ENCODE results near the gene COMMD9. TPM values are rescaled to one million over a fixed set of nuclear protein-coding genes. Genes with fewer than 3 reads are reported as not detected.

Gene COMMD9
- total and polyA plus RNA-seq, 2 experiments from 2014 or later: 22.4 to 44.1 TPM

DNA sequence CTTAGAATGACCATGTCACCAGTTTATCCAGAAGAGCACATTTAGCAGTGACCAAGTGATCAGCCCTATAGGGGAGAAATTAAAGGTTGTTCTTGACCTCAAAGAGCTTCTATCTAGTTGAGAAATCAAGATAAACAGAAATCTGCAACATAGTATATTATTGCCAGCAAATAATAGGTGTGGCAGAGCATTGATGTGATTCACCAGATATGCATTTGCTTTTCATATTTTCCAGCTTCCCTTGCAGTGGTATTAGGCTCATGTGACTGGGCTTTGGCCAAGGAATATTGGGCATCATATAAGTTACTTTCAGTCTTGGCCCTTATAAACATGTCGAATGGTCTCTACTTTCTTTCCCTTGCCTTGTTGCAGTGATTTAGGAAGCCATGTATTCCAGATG lies 34.5 kb downstream of the COMMD9 start:
- TF ChIP-seq NANOG (IDR thresholded peaks at IDR 0.05; ENCODE audit: borderline replicate concordance) (no peak), EZH2phosphoT487 (IDR thresholded peaks at IDR 0.05; ENCODE audit: unreplicated experiment) (no peak), ZNF114 (CRISPR knock-in tag; IDR thresholded peaks at IDR 0.05) (no peak), CREB1 (CRISPR knock-in tag; IDR thresholded peaks at IDR 0.05; ENCODE audit: low read depth) (no peak), JUNB (IDR thresholded peaks at IDR 0.05; ENCODE audit: unreplicated experiment) (no peak), EZH2 (IDR thresholded peaks at IDR 0.05; ENCODE audit: low read depth, unreplicated experiment) (no peak), POLR2AphosphoS5 (IDR thresholded peaks at IDR 0.05; ENCODE audit: low read depth) (no peak), ZNF331 (CRISPR knock-in tag; IDR thresholded peaks at IDR 0.05; ENCODE audit: low read depth) (no peak), STAT1 (IDR thresholded peaks at IDR 0.05; ENCODE audit: unreplicated experiment) (no peak)
- TF ChIP-seq, protein P1, sequence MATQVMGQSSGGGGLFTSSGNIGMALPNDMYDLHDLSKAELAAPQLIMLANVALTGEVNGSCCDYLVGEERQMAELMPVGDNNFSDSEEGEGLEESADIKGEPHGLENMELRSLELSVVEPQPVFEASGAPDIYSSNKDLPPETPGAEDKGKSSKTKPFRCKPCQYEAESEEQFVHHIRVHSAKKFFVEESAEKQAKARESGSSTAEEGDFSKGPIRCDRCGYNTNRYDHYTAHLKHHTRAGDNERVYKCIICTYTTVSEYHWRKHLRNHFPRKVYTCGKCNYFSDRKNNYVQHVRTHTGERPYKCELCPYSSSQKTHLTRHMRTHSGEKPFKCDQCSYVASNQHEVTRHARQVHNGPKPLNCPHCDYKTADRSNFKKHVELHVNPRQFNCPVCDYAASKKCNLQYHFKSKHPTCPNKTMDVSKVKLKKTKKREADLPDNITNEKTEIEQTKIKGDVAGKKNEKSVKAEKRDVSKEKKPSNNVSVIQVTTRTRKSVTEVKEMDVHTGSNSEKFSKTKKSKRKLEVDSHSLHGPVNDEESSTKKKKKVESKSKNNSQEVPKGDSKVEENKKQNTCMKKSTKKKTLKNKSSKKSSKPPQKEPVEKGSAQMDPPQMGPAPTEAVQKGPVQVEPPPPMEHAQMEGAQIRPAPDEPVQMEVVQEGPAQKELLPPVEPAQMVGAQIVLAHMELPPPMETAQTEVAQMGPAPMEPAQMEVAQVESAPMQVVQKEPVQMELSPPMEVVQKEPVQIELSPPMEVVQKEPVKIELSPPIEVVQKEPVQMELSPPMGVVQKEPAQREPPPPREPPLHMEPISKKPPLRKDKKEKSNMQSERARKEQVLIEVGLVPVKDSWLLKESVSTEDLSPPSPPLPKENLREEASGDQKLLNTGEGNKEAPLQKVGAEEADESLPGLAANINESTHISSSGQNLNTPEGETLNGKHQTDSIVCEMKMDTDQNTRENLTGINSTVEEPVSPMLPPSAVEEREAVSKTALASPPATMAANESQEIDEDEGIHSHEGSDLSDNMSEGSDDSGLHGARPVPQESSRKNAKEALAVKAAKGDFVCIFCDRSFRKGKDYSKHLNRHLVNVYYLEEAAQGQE (IDR thresholded peaks at IDR 0.05; ENCODE audit: unreplicated experiment): no peak
- TF ChIP-seq, protein P2, sequence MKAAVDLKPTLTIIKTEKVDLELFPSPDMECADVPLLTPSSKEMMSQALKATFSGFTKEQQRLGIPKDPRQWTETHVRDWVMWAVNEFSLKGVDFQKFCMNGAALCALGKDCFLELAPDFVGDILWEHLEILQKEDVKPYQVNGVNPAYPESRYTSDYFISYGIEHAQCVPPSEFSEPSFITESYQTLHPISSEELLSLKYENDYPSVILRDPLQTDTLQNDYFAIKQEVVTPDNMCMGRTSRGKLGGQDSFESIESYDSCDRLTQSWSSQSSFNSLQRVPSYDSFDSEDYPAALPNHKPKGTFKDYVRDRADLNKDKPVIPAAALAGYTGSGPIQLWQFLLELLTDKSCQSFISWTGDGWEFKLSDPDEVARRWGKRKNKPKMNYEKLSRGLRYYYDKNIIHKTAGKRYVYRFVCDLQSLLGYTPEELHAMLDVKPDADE (IDR thresholded peaks at IDR 0.05): no peak
- TF ChIP-seq, protein P3, sequence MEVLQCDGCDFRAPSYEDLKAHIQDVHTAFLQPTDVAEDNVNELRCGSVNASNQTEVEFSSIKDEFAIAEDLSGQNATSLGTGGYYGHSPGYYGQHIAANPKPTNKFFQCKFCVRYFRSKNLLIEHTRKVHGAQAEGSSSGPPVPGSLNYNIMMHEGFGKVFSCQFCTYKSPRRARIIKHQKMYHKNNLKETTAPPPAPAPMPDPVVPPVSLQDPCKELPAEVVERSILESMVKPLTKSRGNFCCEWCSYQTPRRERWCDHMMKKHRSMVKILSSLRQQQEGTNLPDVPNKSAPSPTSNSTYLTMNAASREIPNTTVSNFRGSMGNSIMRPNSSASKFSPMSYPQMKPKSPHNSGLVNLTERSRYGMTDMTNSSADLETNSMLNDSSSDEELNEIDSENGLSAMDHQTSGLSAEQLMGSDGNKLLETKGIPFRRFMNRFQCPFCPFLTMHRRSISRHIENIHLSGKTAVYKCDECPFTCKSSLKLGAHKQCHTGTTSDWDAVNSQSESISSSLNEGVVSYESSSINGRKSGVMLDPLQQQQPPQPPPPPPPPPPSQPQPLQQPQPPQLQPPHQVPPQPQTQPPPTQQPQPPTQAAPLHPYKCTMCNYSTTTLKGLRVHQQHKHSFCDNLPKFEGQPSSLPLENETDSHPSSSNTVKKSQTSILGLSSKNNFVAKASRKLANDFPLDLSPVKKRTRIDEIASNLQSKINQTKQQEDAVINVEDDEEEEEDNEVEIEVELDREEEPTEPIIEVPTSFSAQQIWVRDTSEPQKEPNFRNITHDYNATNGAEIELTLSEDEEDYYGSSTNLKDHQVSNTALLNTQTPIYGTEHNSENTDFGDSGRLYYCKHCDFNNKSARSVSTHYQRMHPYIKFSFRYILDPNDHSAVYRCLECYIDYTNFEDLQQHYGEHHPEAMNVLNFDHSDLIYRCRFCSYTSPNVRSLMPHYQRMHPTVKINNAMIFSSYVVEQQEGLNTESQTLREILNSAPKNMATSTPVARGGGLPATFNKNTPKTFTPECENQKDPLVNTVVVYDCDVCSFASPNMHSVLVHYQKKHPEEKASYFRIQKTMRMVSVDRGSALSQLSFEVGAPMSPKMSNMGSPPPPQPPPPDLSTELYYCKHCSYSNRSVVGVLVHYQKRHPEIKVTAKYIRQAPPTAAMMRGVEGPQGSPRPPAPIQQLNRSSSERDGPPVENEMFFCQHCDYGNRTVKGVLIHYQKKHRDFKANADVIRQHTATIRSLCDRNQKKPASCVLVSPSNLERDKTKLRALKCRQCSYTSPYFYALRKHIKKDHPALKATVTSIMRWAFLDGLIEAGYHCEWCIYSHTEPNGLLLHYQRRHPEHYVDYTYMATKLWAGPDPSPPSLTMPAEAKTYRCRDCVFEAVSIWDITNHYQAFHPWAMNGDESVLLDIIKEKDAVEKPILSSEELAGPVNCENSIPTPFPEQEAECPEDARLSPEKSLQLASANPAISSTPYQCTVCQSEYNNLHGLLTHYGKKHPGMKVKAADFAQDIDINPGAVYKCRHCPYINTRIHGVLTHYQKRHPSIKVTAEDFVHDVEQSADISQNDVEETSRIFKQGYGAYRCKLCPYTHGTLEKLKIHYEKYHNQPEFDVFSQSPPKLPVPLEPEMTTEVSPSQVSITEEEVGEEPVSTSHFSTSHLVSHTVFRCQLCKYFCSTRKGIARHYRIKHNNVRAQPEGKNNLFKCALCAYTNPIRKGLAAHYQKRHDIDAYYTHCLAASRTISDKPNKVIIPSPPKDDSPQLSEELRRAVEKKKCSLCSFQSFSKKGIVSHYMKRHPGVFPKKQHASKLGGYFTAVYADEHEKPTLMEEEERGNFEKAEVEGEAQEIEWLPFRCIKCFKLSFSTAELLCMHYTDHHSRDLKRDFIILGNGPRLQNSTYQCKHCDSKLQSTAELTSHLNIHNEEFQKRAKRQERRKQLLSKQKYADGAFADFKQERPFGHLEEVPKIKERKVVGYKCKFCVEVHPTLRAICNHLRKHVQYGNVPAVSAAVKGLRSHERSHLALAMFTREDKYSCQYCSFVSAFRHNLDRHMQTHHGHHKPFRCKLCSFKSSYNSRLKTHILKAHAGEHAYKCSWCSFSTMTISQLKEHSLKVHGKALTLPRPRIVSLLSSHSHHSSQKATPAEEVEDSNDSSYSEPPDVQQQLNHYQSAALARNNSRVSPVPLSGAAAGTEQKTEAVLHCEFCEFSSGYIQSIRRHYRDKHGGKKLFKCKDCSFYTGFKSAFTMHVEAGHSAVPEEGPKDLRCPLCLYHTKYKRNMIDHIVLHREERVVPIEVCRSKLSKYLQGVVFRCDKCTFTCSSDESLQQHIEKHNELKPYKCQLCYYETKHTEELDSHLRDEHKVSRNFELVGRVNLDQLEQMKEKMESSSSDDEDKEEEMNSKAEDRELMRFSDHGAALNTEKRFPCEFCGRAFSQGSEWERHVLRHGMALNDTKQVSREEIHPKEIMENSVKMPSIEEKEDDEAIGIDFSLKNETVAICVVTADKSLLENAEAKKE (CRISPR knock-in tag; IDR thresholded peaks at IDR 0.05): no peak
- TF ChIP-seq, protein P4, sequence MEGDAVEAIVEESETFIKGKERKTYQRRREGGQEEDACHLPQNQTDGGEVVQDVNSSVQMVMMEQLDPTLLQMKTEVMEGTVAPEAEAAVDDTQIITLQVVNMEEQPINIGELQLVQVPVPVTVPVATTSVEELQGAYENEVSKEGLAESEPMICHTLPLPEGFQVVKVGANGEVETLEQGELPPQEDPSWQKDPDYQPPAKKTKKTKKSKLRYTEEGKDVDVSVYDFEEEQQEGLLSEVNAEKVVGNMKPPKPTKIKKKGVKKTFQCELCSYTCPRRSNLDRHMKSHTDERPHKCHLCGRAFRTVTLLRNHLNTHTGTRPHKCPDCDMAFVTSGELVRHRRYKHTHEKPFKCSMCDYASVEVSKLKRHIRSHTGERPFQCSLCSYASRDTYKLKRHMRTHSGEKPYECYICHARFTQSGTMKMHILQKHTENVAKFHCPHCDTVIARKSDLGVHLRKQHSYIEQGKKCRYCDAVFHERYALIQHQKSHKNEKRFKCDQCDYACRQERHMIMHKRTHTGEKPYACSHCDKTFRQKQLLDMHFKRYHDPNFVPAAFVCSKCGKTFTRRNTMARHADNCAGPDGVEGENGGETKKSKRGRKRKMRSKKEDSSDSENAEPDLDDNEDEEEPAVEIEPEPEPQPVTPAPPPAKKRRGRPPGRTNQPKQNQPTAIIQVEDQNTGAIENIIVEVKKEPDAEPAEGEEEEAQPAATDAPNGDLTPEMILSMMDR (conservative IDR thresholded peaks at IDR 0.05; ENCODE audit: low read depth in 2 of 2): no peak
- H3K27ac Mint-ChIP-seq: no peak overlapping the region
- H3K4me3 ChIP-seq: no peak overlapping the region
- H2AFZ ChIP-seq: no peak overlapping the region
- no peaks in the 10 kb centered on the region for H3K36me3 ChIP-seq (ENCODE audit: insufficient read depth)
- no peaks in the 10 kb centered on the region for H4K20me1 ChIP-seq (replicated peaks; ENCODE audit: insufficient read depth)
- no peak overlapping the region for H3K27ac ChIP-seq (ENCODE audit: low read depth)
- H3K36me3 Mint-ChIP-seq (ENCODE audit: low read depth): peaks cover 3% of the 10 kb centered on the region; the same call in 1 of the 3 replicates
- H3K27me3 ChIP-seq (ENCODE audit: insufficient read depth): no peaks in the 10 kb centered on the region
- ATAC-seq (no peak), DNase-seq (ENCODE audit: low spot score) (no peak)
- no peaks in the 10 kb centered on the region; the same call in 2 of the 3 replicates for H3K9me3 Mint-ChIP-seq
- H3K4me2 ChIP-seq: no peak overlapping the region
- no peaks in the 10 kb centered on the region for H3K79me2 ChIP-seq (replicated peaks; ENCODE audit: insufficient read depth)
- H3K4me1 ChIP-seq (ENCODE audit: insufficient read depth): no peaks in the 10 kb centered on the region
- H3F3A ChIP-seq (replicated peaks; ENCODE audit: low read depth): no peaks in the 10 kb centered on the region
- H3K4me1 Mint-ChIP-seq: peaks cover 5% of the 10 kb centered on the region; the same call in 2 of the 3 replicates
- peaks cover 3% of the 10 kb centered on the region; the same call in 1 of the 2 replicates for H3K9me2 ChIP-seq (ENCODE audit: insufficient read depth)
- peaks cover 8% of the 10 kb centered on the region for H3K27me3 Mint-ChIP-seq (ENCODE audit: insufficient read depth, low read depth, poor library complexity)
- H3K4me3 Mint-ChIP-seq: no peak overlapping the region

Measured in GM23338 (cell line).